GM10266 (cell line): Measurements from ENCODE around the gene GNG7.
"Not testable (repeated sequence)": the region's sequence is repeated elsewhere in the genome, so short reads cannot be mapped to it uniquely, and the experiment has no call there.

ENCODE experiments used
- DNase-seq: peaks from one replicate; pipeline ENCODE4 v3.0.0; 2012; ENCODE audit errors: extremely low spot score
- CTCF ChIP-seq: IDR thresholded peaks from 2 replicates; pipeline ENCODE4 v1.5.1; 2012; ENCODE audit warnings: mild to moderate bottlenecking, low read depth; ENCODE audit not compliant: control insufficient read depth, insufficient read depth; ENCODE audit errors: missing control alignments

Gene GNG7

GRCh38 chr19:2652504-2653099 lies 49.9 kb downstream of the GNG7 start:
- no peak for TF ChIP-seq CTCF
- no peak for DNase-seq

- DNase-seq: not testable (repeated sequence)
Measured at GRCh38 chr19:2651002-2651733, 51.3 kb downstream of the GNG7 start.

- TF ChIP-seq CTCF: no peak
- no peak for DNase-seq
Measured at GRCh38 chr19:2650515-2650914, 52.0 kb downstream of the GNG7 start.

- peak; percentile 89 for TF ChIP-seq CTCF
- peak; percentile 86 for DNase-seq
Measured at GRCh38 chr19:2648528-2648937, 54.0 kb downstream of the GNG7 start.

DNA sequence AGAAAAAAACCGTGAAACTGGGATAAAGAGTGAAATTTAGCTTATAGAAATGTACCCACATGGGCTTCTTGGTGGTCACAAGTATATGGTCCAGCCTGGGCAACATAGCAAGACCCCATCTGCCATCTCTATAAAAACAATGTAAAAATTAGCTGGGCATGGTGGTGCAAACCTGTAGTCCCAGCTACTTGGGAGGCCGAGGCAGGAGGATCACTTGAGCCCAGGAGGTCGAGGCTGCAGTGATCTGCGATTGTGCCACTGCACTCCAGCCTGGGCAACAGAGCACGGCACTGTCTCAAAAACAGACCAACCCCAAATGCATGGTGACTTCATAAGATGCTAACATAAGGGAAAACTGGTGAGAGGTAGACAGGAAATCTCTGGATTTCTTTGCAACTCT lies 54.4 kb downstream of the GNG7 start:
- no peak for TF ChIP-seq CTCF
- DNase-seq: no peak

DNA sequence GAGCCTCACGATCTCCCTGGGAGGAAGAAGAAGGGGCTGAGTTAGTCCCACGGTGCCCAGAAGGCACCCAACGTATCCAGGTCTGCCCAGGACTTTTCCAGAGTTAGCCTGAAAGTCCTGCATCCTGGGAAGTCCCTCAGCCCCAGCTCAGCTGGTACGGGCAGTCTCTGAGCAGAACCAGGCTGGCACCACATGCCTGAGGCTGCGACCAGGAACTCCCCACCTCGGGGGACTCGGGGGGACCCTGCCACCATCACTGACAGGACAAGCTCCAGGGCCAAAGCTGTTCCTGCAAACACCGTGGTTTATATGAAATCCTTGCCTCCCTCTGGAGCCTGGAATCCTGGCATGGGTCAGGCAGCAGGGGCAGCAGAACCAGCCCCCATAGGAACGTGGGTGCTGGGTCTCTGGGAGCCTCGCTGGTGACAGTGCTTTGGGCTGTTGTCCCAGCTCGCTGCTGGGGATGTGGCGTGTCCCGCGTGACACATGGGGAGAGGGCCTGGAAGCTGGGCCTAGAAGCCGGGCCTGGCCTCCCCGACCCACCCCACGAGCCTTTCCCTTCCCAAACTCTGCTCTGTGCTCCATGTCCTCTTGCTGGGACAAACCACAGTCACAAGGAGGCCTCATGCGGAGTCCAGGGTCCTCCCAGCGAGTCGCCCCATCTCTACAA lies 55.5 kb downstream of the GNG7 start:
- TF ChIP-seq CTCF: no peak
- DNase-seq: no peak

GRCh38 chr19:2645826-2646225 lies 56.7 kb downstream of the GNG7 start:
- no peak for DNase-seq
- TF ChIP-seq CTCF: no peak

DNA sequence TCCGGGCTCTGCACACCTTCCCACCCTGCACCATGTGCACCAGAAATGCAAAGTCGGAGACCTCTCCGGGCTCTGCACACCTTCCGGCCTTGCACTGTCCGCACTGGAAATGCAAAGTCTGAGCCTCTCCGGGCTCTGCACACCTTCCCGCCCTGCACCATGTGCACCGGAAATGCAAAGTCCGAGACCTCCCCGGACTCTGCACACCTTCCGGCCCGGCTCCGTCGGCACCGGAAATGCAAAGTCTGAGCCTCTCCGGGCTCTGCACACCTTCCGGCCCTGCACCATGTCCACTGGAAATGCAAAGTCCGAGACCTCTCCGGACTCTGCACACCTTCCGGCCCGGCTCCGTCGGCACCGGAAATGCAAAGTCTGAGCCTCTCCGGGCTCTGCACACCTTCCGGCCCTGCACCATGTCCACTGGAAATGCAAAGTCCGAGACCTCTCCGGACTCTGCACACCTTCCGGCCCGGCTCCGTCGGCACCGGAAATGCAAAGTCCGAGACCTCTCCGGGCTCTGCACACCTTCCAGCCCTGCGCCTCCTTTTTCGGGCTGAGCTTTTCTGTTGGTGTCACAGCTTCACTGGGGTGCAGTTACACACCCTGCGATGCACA lies 59.3 kb downstream of the GNG7 start:
- not testable (repeated sequence) for DNase-seq
